HepG2 (cell line): ENCODE measurements around the gene KIF7. TPM values are rescaled to one million over a fixed set of nuclear protein-coding genes. Genes with fewer than 3 reads are reported as not detected.

Source experiments
- ATAC-seq: fragments of 200-7000 bp; cut with Tn5 transposase; 3 replicates; pipeline ENCODE4 v1.9.1; 2020; ENCODE audit warnings: mild to moderate bottlenecking, moderate library complexity
- BruUV-seq: library from RNA; stranded (reverse); fragments of 400-500 nt; replicated peaks from 2 replicates; lab custom pipeline; 2021; lab: Mats Ljungman, UMichigan
- CTCF ChIA-PET: fragments of 300-600 bp; formaldehyde crosslinking; extraction: SDS; loops from one replicate; lab custom pipeline; 2021; ENCODE audit warnings: low total read pairs, inconsistent platforms, low intra/inter-chr PET ratio; lab: Yijun Ruan, JAX
- POLR2A ChIA-PET: fragments of 350-600 bp; sonication (Branson Sonifier 250); formaldehyde crosslinking; loops from one replicate; lab custom pipeline; 2020; ENCODE audit warnings: antibody characterized with exemption, inconsistent platforms; lab: Yijun Ruan, JAX
- DNase-seq: peaks from one replicate; pipeline ENCODE4 v3.0.0-alpha.2; 2015; ENCODE audit warnings: low spot score
- FAIRE-seq: peaks from 3 replicates; lab custom pipeline; 2011; peaks lifted over from hg19 to GRCh38; lab: Jason Lieb, UNC
- H2AFZ ChIP-seq: one replicate; pipeline ENCODE4 v1.6.1; 2011; ENCODE audit warnings: low read length, inconsistent platforms
- H3K27ac ChIP-seq: fragments of 300-600 bp; 3 replicates; pipeline ENCODE4 v1.8.0; 2011; ENCODE audit warnings: mixed run types, mild to moderate bottlenecking, mixed read lengths, low read length, inconsistent platforms; ENCODE audit not compliant: insufficient read depth; ENCODE audit errors: extremely low read length
- H3K27me3 ChIP-seq, 2 experiments: fragments of 200-600 bp in 1 of 2; 2 replicates in 1 of 2; 3 replicates in 1 of 2; pipeline versions ENCODE4 v1.6.0 to v1.8.0; 2011; ENCODE audit warnings: low read length in 2 of 2, mild to moderate bottlenecking in 2 of 2, moderate library complexity in 2 of 2, inconsistent platforms in 1 of 2; ENCODE audit not compliant: insufficient read depth in 2 of 2, control insufficient read depth in 1 of 2
- H3K36me3 ChIP-seq, 2 experiments: fragments of 200-600 bp in 1 of 2; replicated peaks in 1 of 2; 2 replicates in 1 of 2; 3 replicates in 1 of 2; pipeline versions ENCODE4 v1.5.1 to v1.8.0; 2011; ENCODE audit warnings: low read length in 2 of 2, inconsistent platforms in 1 of 2; ENCODE audit not compliant: insufficient read depth in 2 of 2, control insufficient read depth in 1 of 2
- H3K4me1 ChIP-seq: 2 replicates; pipeline ENCODE4 v1.5.1; 2012; ENCODE audit warnings: low read length, inconsistent platforms; ENCODE audit not compliant: insufficient read depth
- H3K4me2 ChIP-seq: 2 replicates; pipeline ENCODE4 v1.6.0; 2011; ENCODE audit warnings: low read depth, low read length, inconsistent platforms
- H3K4me3 ChIP-seq, 3 experiments: fragments of 200-600 bp in 1 of 3; sonication (generic), shearing (Covaris generic) in 1 of 3; replicated peaks in 1 of 3; 2 replicates each; pipeline ENCODE4 v1.5.1; 2011 to 2016; ENCODE audit warnings: low read length in 3 of 3, inconsistent platforms in 2 of 3, low read depth in 2 of 3, mild to moderate bottlenecking in 2 of 3, control low read depth in 1 of 3, mixed read lengths in 1 of 3; ENCODE audit not compliant: insufficient read depth in 1 of 3
- H3K79me2 ChIP-seq: one replicate; pipeline ENCODE4 v1.6.1; 2011; ENCODE audit warnings: low read length, inconsistent platforms; ENCODE audit not compliant: insufficient read depth
- H3K9ac ChIP-seq: 2 replicates; pipeline ENCODE4 v1.6.0; 2011; ENCODE audit warnings: mild to moderate bottlenecking, low read depth, low read length, inconsistent platforms; ENCODE audit not compliant: insufficient read depth
- H3K9me3 ChIP-seq: 2 replicates; pipeline ENCODE4 v1.5.1; 2012; ENCODE audit warnings: mild to moderate bottlenecking, low read length
- H4K20me1 ChIP-seq: 2 replicates; pipeline ENCODE4 v1.6.0; 2011; ENCODE audit warnings: inconsistent platforms, mild to moderate bottlenecking, low read length, moderate library complexity; ENCODE audit not compliant: insufficient read depth
- AGO2 ChIP-seq: fragments of 200-400 bp; formaldehyde crosslinking; optimal IDR thresholded peaks from 2 replicates; pipeline ENCODE3; 2017; ENCODE audit warnings: mild to moderate bottlenecking, low read depth, low read length, moderate library complexity
- DMAP1 ChIP-seq: IDR thresholded peaks from 2 replicates; pipeline ENCODE4 v1.6.1; 2016
- HINFP ChIP-seq: sonication (generic); formaldehyde crosslinking; IDR thresholded peaks from 2 replicates; pipeline ENCODE4 v1.4.0; 2020; ENCODE audit warnings: low read depth, mild to moderate bottlenecking, missing genetic modification reagents
- POLR2G ChIP-seq: fragments of 200-400 bp; formaldehyde crosslinking; IDR thresholded peaks from 2 replicates; pipeline ENCODE4 v1.6.1; 2018; ENCODE audit warnings: mild to moderate bottlenecking, low read depth, low read length, moderate library complexity
- ZFP82 ChIP-seq: sonication (generic); formaldehyde crosslinking; IDR thresholded peaks from 2 replicates; pipeline ENCODE4 v1.5.1; 2020; ENCODE audit warnings: mild to moderate bottlenecking, missing genetic modification reagents, borderline replicate concordance
- ZNF263 ChIP-seq: sonication (generic); formaldehyde crosslinking; IDR thresholded peaks from 2 replicates; pipeline ENCODE4 v1.4.0; 2020; ENCODE audit warnings: missing genetic modification reagents
- ZNF329 ChIP-seq: sonication (generic); formaldehyde crosslinking; IDR thresholded peaks from 2 replicates; pipeline ENCODE4 v1.9.0; 2021; ENCODE audit warnings: low read depth, mild to moderate bottlenecking, missing genetic modification reagents
- ZNF552 ChIP-seq: sonication (generic); formaldehyde crosslinking; IDR thresholded peaks from 2 replicates; pipeline ENCODE4 v1.9.0; 2022; ENCODE audit warnings: missing genetic modification reagents, mild to moderate bottlenecking, borderline replicate concordance
- ZNF644 ChIP-seq: IDR thresholded peaks from 2 replicates; pipeline ENCODE4 v1.6.1; 2016; ENCODE audit warnings: low read depth
- ZNF777 ChIP-seq: sonication (generic); formaldehyde crosslinking; IDR thresholded peaks from 2 replicates; pipeline ENCODE4 v1.4.0; 2020; ENCODE audit warnings: missing genetic modification reagents
- WGBS: methylation state at CpG from one replicate; pipeline ENCODE4 v1.1.6; 2017; ENCODE audit warnings: low lambda C conversion rate; 5-methylcytosine and 5-hydroxymethylcytosine counted together
- in situ Hi-C: cut with HindIII; loops from 2 replicates; pipeline ENCODE4 v1.10.0; 2017; ENCODE audit warnings: low pct_unique_long_range_greater_than_20kb; ENCODE audit not compliant: extremely low pct_ligation_motif_present
- intact Hi-C: fragments of 100-400 bp; cut with micrococcal nuclease; formaldehyde crosslinking; loops from one replicate; pipeline ENCODE4 v1.10.0; 2022; ENCODE audit not compliant: unreplicated experiment
- polyA plus RNA-seq, 8 experiments: library from polyadenylated mRNA; depleted of rRNA in 3 of 8; stranded (reverse) in 7 of 8; unstranded in 1 of 8; fragments of >200 nt; fragmentation: Illumina TruSeq in 4 of 8; extraction: Trizol in 4 of 8; gene quantifications; 2 replicates each; pipeline versions ENCODE4 v1.2.1 to v1.2.3, GENCODE V29; 2011 to 2016; ENCODE audit warnings: low read depth in 4 of 8, missing spikeins in 1 of 8, mixed read lengths in 1 of 8; ENCODE audit not compliant: insufficient read depth in 1 of 8
- total RNA-seq, 5 experiments: library from RNA; depleted of rRNA; stranded (reverse); fragments of >200 nt; fragmentation: Illumina TruSeq; extraction: Trizol; gene quantifications; 2 replicates each; pipeline ENCODE4 v1.2.3, GENCODE V29; 2016; ENCODE audit warnings: low read depth in 1 of 5

KIF7 gene
- total and polyA plus RNA-seq, 2 of the 13 experiments (the other 11 are each of a cell fraction or from before 2014, with no cell fraction given), result 1.5 to 6.2 TPM

GRCh38 chr15:89633585-89633984, 21.7 kb downstream of the KIF7 start:
- TF ChIP-seq DMAP1 (CRISPR knock-in tag) (no peak), AGO2 (peak; percentile 17), ZNF644 (CRISPR knock-in tag) (no peak)
- TF ChIP-seq, all 625 proteins: peak for 1
- Histone ChIP-seq H3K36me3 (peaks cover 19 to 39% of the 10 kb centered on the region in 2 experiments; a peak in 4 of 5 replicates), H3K9ac (no peak overlapping the region), H3K27ac (no peak overlapping the region), H2AFZ (no peak overlapping the region), H3K4me1 (no peaks in the 10 kb centered on the region), H3K27me3 (no peaks in the 10 kb centered on the region), H3K79me2 (no peaks in the 10 kb centered on the region), H3K9me3 (no peaks in the 10 kb centered on the region), H4K20me1 (no peaks in the 10 kb centered on the region), H3K4me3 (no peak overlapping the region), H3K4me2 (no peak overlapping the region)
- no peak for FAIRE-seq
- DNase-seq, result no peak
- BruUV-seq, result no TSS peak
- ATAC-seq, result peak; percentile 8; the same call in 2 of the 3 replicates
- ChIA-PET CTCF (no interaction called here), POLR2A (no interaction called here)
- intact Hi-C loops (no loop called here), in situ Hi-C loops (no loop called here)
- WGBS, result 92% methylated on average over 22 of the region's 23 CpGs

- DNase-seq (no peak), ATAC-seq (peak; percentile 17), FAIRE-seq (no peak)
- no peak for TF ChIP-seq ZFP82 (CRISPR knock-in tag)
- no peak for TF ChIP-seq ZNF552 (CRISPR knock-in tag)
- no peak for TF ChIP-seq ZNF329
- TF ChIP-seq HINFP (CRISPR knock-in tag), result no peak
- no peak for TF ChIP-seq ZNF263 (CRISPR knock-in tag)
- TF ChIP-seq ZNF777 (CRISPR knock-in tag), result no peak
- TF ChIP-seq POLR2G, result peak; percentile 12; the same call in 1 of the 2 replicates
- Histone ChIP-seq H3K4me3 (no peak overlapping the region), H2AFZ (no peak overlapping the region), H3K79me2 (no peaks in the 10 kb centered on the region), H3K36me3 (peaks cover 23 to 46% of the 10 kb centered on the region in 2 experiments), H3K27me3 (no peaks in the 10 kb centered on the region), H3K4me1 (no peaks in the 10 kb centered on the region), H3K9me3 (no peaks in the 10 kb centered on the region), H3K27ac (no peak overlapping the region), H3K9ac (no peak overlapping the region), H4K20me1 (no peaks in the 10 kb centered on the region), H3K4me2 (no peak overlapping the region)
- no TSS peak for BruUV-seq
- intact Hi-C loops (no loop called here), in situ Hi-C loops (no loop called here)
- 98% methylated on average over 15 of the region's 18 CpGs for WGBS
- POLR2A ChIA-PET, result no interaction called here
- CTCF ChIA-PET, result no interaction called here
Measured at GRCh38 chr15:89632563-89633430, 22.5 kb downstream of the KIF7 start.
